ENCODE results near the gene OXSR1.

DNA sequence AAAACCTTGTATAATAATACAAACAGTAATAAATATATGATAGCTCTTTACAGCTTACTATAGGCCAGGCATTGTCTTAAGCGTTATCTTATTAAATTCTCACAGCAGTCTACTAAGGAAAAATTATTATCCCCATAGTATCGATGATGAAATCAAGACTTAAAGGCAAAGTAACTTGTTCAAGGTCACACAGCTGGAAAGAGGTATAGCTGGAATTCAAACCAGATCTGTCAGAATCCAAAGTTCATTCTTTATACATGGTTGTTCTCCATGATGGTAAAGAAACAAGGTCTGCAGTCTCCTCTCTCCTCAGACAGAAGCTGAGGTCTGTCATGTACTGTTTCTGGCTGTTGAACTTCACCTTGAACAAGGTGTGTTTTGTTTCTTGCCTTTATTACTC, 84.9 kb downstream of the OXSR1 start:
- TF ChIP-seq POLR2AphosphoS5 (IDR thresholded peaks at IDR 0.05; ENCODE audit: low read depth, low read length), result no peak
- TF ChIP-seq, protein P1, sequence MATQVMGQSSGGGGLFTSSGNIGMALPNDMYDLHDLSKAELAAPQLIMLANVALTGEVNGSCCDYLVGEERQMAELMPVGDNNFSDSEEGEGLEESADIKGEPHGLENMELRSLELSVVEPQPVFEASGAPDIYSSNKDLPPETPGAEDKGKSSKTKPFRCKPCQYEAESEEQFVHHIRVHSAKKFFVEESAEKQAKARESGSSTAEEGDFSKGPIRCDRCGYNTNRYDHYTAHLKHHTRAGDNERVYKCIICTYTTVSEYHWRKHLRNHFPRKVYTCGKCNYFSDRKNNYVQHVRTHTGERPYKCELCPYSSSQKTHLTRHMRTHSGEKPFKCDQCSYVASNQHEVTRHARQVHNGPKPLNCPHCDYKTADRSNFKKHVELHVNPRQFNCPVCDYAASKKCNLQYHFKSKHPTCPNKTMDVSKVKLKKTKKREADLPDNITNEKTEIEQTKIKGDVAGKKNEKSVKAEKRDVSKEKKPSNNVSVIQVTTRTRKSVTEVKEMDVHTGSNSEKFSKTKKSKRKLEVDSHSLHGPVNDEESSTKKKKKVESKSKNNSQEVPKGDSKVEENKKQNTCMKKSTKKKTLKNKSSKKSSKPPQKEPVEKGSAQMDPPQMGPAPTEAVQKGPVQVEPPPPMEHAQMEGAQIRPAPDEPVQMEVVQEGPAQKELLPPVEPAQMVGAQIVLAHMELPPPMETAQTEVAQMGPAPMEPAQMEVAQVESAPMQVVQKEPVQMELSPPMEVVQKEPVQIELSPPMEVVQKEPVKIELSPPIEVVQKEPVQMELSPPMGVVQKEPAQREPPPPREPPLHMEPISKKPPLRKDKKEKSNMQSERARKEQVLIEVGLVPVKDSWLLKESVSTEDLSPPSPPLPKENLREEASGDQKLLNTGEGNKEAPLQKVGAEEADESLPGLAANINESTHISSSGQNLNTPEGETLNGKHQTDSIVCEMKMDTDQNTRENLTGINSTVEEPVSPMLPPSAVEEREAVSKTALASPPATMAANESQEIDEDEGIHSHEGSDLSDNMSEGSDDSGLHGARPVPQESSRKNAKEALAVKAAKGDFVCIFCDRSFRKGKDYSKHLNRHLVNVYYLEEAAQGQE (IDR thresholded peaks at IDR 0.05; ENCODE audit: insufficient read depth in 1 of 2, low read depth in 2 of 2, low read length in 2 of 2), result no peak
- no peak for TF ChIP-seq TAF1 (IDR thresholded peaks at IDR 0.05; ENCODE audit: borderline replicate concordance, insufficient read depth, low read length)
- TF ChIP-seq SIN3A (IDR thresholded peaks at IDR 0.05; ENCODE audit: borderline replicate concordance, insufficient read depth, low read length), result no peak
- no peak for TF ChIP-seq FOXP2 (optimal IDR thresholded peaks at IDR 0.05; ENCODE audit: borderline replicate concordance, extremely low read depth, extremely low read length, insufficient read depth)
